Activated T-helper 1 cell treated with anti-CD3 and anti-CD28 coated beads, Interleukin-12 subunit alpha, Interleukin-12 subunit beta, Interleukin-2, Interleukin-4 antibody, amounts not matched to agents 30 ng/mL and 10 ng/mL and 1 ng/mL, durations not matched to agents 14 hours and 24 hours and 36 hours (primary cell): Measurements from ENCODE around the gene SNPH. TPM values are rescaled to one million over a fixed set of nuclear protein-coding genes. Genes with fewer than 3 reads are reported as not detected.
"Not testable (repeated sequence)": the region's sequence is repeated elsewhere in the genome, so short reads cannot be mapped to it uniquely, and the experiment has no call there.

Experiments used
- DNase-seq: peaks from one replicate; pipeline ENCODE4 v3.0.0; 2021; ENCODE audit warnings: low spot score
- H3K27ac Mint-ChIP-seq: one replicate; pipeline ENCODE4 v1.8.0; 2021; ENCODE audit warnings: mild to moderate bottlenecking, mixed read lengths
- H3K27me3 Mint-ChIP-seq: one replicate; pipeline ENCODE4 v1.8.0; 2022; ENCODE audit warnings: mild to moderate bottlenecking, moderate library complexity, mixed read lengths; ENCODE audit not compliant: insufficient read depth
- H3K36me3 Mint-ChIP-seq: one replicate; pipeline ENCODE4 v1.8.0; 2021; ENCODE audit warnings: low read depth, mixed read lengths
- H3K4me1 Mint-ChIP-seq: one replicate; pipeline ENCODE4 v1.8.0; 2021; ENCODE audit warnings: low read depth, mixed read lengths
- H3K4me3 Mint-ChIP-seq: one replicate; pipeline ENCODE4 v1.8.0; 2021; ENCODE audit warnings: mild to moderate bottlenecking, moderate library complexity, mixed read lengths
- H3K9me3 Mint-ChIP-seq: one replicate; pipeline ENCODE4 v1.8.0; 2021; ENCODE audit warnings: mixed read lengths
- intact Hi-C: fragments of 100-400 bp; cut with micrococcal nuclease; formaldehyde crosslinking; loops from one replicate; pipeline ENCODE4 v1.15.1; 2024
- total RNA-seq: library from RNA; stranded (reverse); gene quantifications from 2 replicates; pipeline ENCODE4 v1.2.3, GENCODE V29; 2022

Gene SNPH
- total RNA-seq, result 2.1 and 2.5 TPM in 2 replicates

- intact Hi-C loops, result loop anchor here (1.0 to 2.0 kb wide), 6 partner anchors 21 to 169 kb away; partner anchors contain the start of genes FKBP1A and PSMF1
- Mint-ChIP-seq H3K9me3 (peaks cover 5% of the 10 kb centered on the region), H3K4me3 (peak within 1 kb of the TSS; percentile 89), H3K4me1 (peaks cover 32% of the 10 kb centered on the region), H3K27ac (peak within 1 kb of the TSS; percentile 87), H3K36me3 (peaks cover 2% of the 10 kb centered on the region), H3K27me3 (peaks cover 3% of the 10 kb centered on the region)
- DNase-seq, result peak; percentile 63
These were observed at the start of gene SNPH for GRCh38 chr20:1266167-1266973. SNPH (plus strand) TSS chr20:1266294; CDS start chr20:1296240, 29,946 bp downstream.

GRCh38 chr20:1216527-1217427, 49.3 kb upstream of the SNPH start:
- H3K36me3 Mint-ChIP-seq, DNase-seq, H3K4me3 Mint-ChIP-seq, intact Hi-C loops, H3K9me3 Mint-ChIP-seq: not testable (repeated sequence)
- H3K4me1 Mint-ChIP-seq, result peaks cover 38% of the 10 kb centered on the region
- H3K27ac Mint-ChIP-seq, result peak overlapping the region; percentile 6
- H3K27me3 Mint-ChIP-seq, result peaks cover 28% of the 10 kb centered on the region

- H3K27me3 Mint-ChIP-seq, result peaks cover 37% of the 10 kb centered on the region
- not testable (repeated sequence) for H3K9me3 Mint-ChIP-seq, H3K36me3 Mint-ChIP-seq, H3K4me1 Mint-ChIP-seq, H3K27ac Mint-ChIP-seq, DNase-seq, H3K4me3 Mint-ChIP-seq
- intact Hi-C loops, result loop anchor here (10.0 kb wide), 1 partner anchor 432 kb away; the partner anchor contains the start of gene SIRPG
These were observed 43.3 kb upstream of the SNPH start for GRCh38 chr20:1222750-1223149.

- DNase-seq, result no peak
- Mint-ChIP-seq H3K9me3 (no peaks in the 10 kb centered on the region), H3K27ac (no peak overlapping the region), H3K27me3 (peaks cover 38% of the 10 kb centered on the region), H3K36me3 (no peaks in the 10 kb centered on the region), H3K4me1 (peaks cover 7% of the 10 kb centered on the region), H3K4me3 (peak overlapping the region; percentile 52)
- intact Hi-C loops, result loop anchor here (10.0 kb wide), 1 partner anchor 430 kb away; the partner anchor contains the start of gene SIRPG
These were observed 41.7 kb upstream of the SNPH start for GRCh38 chr20:1224205-1224890.

GRCh38 chr20:1225263-1225782, 40.8 kb upstream of the SNPH start:
- H3K4me3 Mint-ChIP-seq, result peak overlapping the region; percentile 77
- H3K27me3 Mint-ChIP-seq, result peaks cover 36% of the 10 kb centered on the region

GRCh38 chr20:1225783-1226654, 40.1 kb upstream of the SNPH start, which contains the start of gene RAD21L1:
RAD21L1 (plus strand) TSS chr20:1226044; CDS start chr20:1228454, 2,410 bp downstream.
- Mint-ChIP-seq H3K27me3 (peaks cover 36% of the 10 kb centered on the region), H3K4me1 (peaks cover 7% of the 10 kb centered on the region), H3K27ac (no peak within 1 kb of the TSS)

More at GRCh38 chr20:1225263-1225782, 40.8 kb upstream of the SNPH start:
- DNase-seq, result no peak
- no peak overlapping the region for H3K27ac Mint-ChIP-seq
- H3K36me3 Mint-ChIP-seq, result no peaks in the 10 kb centered on the region
- H3K4me1 Mint-ChIP-seq, result peaks cover 7% of the 10 kb centered on the region
- H3K9me3 Mint-ChIP-seq, result no peaks in the 10 kb centered on the region
- intact Hi-C loops, result loop anchor here (1.0 to 10.0 kb wide), 7 partner anchors 10 to 429 kb away; partner anchors contain the start of genes NSFL1C, PSMF1, SIRPG and SNPH

GRCh38 chr20:1229541-1229940, 36.6 kb upstream of the SNPH start:
- Mint-ChIP-seq H3K4me1 (peaks cover 11% of the 10 kb centered on the region), H3K36me3 (no peaks in the 10 kb centered on the region), H3K27me3 (peaks cover 35% of the 10 kb centered on the region), H3K27ac (no peak overlapping the region), H3K4me3 (no peak overlapping the region), H3K9me3 (no peaks in the 10 kb centered on the region)
- no peak for DNase-seq
- intact Hi-C loops, result loop anchor here (5.0 to 10.0 kb wide), 4 partner anchors 73 to 425 kb away; partner anchors contain the start of genes NSFL1C and SIRPG

More at GRCh38 chr20:1225783-1226654, 40.1 kb upstream of the SNPH start, which contains the start of gene RAD21L1:
- Mint-ChIP-seq H3K9me3 (no peaks in the 10 kb centered on the region), H3K36me3 (no peaks in the 10 kb centered on the region), H3K4me3 (peak within 1 kb of the TSS; percentile 84)
- intact Hi-C loops, result loop anchor here (1.0 to 10.0 kb wide), 9 partner anchors 11 to 429 kb away; partner anchors contain the start of genes NSFL1C, PSMF1, SIRPG and SNPH
- DNase-seq, result peak; percentile 57

- Mint-ChIP-seq H3K4me3 (no peak overlapping the region), H3K27me3 (peaks cover 28% of the 10 kb centered on the region), H3K4me1 (peaks cover 11% of the 10 kb centered on the region), H3K9me3 (no peaks in the 10 kb centered on the region), H3K36me3 (no peaks in the 10 kb centered on the region), H3K27ac (no peak overlapping the region)
- intact Hi-C loops, result no loop called here
- DNase-seq, result no peak
These were observed 33.6 kb upstream of the SNPH start for GRCh38 chr20:1232286-1233111.

GRCh38 chr20:1240549-1240948, 25.5 kb upstream of the SNPH start:
- peaks cover 9% of the 10 kb centered on the region for H3K4me1 Mint-ChIP-seq
- no peaks in the 10 kb centered on the region for H3K9me3 Mint-ChIP-seq
- H3K36me3 Mint-ChIP-seq, result no peaks in the 10 kb centered on the region
- intact Hi-C loops, result no loop called here
- no peak overlapping the region for H3K4me3 Mint-ChIP-seq
- H3K27me3 Mint-ChIP-seq, result peaks cover 15% of the 10 kb centered on the region
- DNase-seq, result no peak
- no peak overlapping the region for H3K27ac Mint-ChIP-seq

GRCh38 chr20:1241456-1241855, 24.6 kb upstream of the SNPH start:
- intact Hi-C loops, result no loop called here
- Mint-ChIP-seq H3K27ac (no peak overlapping the region), H3K36me3 (no peaks in the 10 kb centered on the region), H3K9me3 (no peaks in the 10 kb centered on the region), H3K4me1 (peaks cover 9% of the 10 kb centered on the region), H3K27me3 (peaks cover 18% of the 10 kb centered on the region), H3K4me3 (no peak overlapping the region)
- DNase-seq, result no peak
